Measurements from ENCODE around the gene SLC1A7.

DNA sequence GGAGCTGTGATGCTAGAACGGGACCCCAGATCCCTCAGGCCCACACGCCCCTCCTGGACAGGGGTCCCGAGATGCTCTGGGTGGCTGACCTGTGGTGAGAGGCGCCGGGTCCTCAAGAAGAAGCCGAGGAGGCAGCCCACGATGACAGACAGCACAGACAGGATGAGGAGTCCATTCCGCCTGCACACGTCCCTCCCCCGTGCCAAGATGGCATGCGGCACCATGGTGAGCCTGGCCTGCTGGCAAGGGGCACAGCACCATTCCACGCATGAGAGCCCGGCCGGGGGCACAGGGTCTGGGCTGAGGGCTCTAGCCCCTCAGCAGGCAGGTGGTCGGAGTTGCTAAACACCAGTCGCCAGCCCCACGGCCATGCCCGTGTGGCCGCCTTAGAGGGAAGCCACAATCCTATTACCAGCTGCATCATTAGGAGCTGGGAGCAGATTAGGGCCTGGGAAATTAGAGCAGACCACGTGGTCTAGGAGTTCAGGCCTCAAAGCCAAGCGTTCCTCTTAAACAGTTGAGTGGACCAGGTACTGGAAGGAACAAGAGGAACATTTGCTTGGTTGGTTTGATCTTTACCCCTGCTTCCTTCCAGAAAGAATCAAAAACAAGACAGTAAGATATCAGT is at the start of gene SLC1A7:
- TF ChIP-seq, protein P1, sequence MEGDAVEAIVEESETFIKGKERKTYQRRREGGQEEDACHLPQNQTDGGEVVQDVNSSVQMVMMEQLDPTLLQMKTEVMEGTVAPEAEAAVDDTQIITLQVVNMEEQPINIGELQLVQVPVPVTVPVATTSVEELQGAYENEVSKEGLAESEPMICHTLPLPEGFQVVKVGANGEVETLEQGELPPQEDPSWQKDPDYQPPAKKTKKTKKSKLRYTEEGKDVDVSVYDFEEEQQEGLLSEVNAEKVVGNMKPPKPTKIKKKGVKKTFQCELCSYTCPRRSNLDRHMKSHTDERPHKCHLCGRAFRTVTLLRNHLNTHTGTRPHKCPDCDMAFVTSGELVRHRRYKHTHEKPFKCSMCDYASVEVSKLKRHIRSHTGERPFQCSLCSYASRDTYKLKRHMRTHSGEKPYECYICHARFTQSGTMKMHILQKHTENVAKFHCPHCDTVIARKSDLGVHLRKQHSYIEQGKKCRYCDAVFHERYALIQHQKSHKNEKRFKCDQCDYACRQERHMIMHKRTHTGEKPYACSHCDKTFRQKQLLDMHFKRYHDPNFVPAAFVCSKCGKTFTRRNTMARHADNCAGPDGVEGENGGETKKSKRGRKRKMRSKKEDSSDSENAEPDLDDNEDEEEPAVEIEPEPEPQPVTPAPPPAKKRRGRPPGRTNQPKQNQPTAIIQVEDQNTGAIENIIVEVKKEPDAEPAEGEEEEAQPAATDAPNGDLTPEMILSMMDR (IDR thresholded peaks at IDR 0.05; ENCODE audit: poor library complexity) = no peak
- TF ChIP-seq EZH2 (IDR thresholded peaks at IDR 0.05; ENCODE audit: borderline replicate concordance) = no peak
